Trophoblast cell (in vitro differentiated cells and primary cell): ENCODE data around the gene SYNJ2.

Experiments used
- DNase-seq, 2 donors: peaks; one replicate each; pipeline ENCODE4 v3.0.0-alpha.2; 2016
- H2AFZ ChIP-seq: 2 replicates; pipeline ENCODE4 v1.6.1; 2013; ENCODE audit warnings: low read length, moderate library complexity, mild to moderate bottlenecking; ENCODE audit not compliant: insufficient read depth, poor library complexity
- H2AK5ac ChIP-seq: 2 replicates; pipeline ENCODE4 v1.6.1; 2013; ENCODE audit warnings: mild to moderate bottlenecking, low read length
- H2BK120ac ChIP-seq: 2 replicates; pipeline ENCODE4 v1.6.1; 2013; ENCODE audit warnings: low read length, mild to moderate bottlenecking, moderate library complexity; ENCODE audit not compliant: insufficient read depth, poor library complexity
- H2BK12ac ChIP-seq: 2 replicates; pipeline ENCODE4 v1.6.1; 2013; ENCODE audit warnings: mild to moderate bottlenecking, low read length, moderate library complexity
- H2BK5ac ChIP-seq: 2 replicates; pipeline ENCODE4 v1.6.1; 2013; ENCODE audit warnings: low read length, low read depth, moderate library complexity, mild to moderate bottlenecking; ENCODE audit not compliant: poor library complexity
- H3K14ac ChIP-seq: 2 replicates; pipeline ENCODE4 v1.6.1; 2013; ENCODE audit warnings: mild to moderate bottlenecking, low read length
- H3K18ac ChIP-seq: 2 replicates; pipeline ENCODE4 v1.6.1; 2013; ENCODE audit warnings: mild to moderate bottlenecking, low read length
- H3K23ac ChIP-seq: 2 replicates; pipeline ENCODE4 v1.6.1; 2013; ENCODE audit warnings: low read length
- H3K27ac ChIP-seq: 2 replicates; pipeline ENCODE4 v1.5.1; 2013; ENCODE audit warnings: low read depth, mild to moderate bottlenecking, inconsistent platforms, low read length, moderate library complexity
- H3K27me3 ChIP-seq: 2 replicates; pipeline ENCODE4 v1.6.1; 2013; ENCODE audit warnings: inconsistent platforms, mild to moderate bottlenecking, low read length, moderate library complexity; ENCODE audit not compliant: insufficient read depth
- H3K36me3 ChIP-seq, 2 experiments: 1 replicate in 1 of 2; 2 replicates in 1 of 2; pipeline ENCODE4 v1.6.1; 2013; ENCODE audit warnings: low read length in 2 of 2, mild to moderate bottlenecking in 2 of 2, moderate library complexity in 1 of 2; ENCODE audit not compliant: insufficient read depth in 2 of 2, control insufficient read depth in 1 of 2
- H3K4ac ChIP-seq: 2 replicates; pipeline ENCODE4 v1.6.1; 2013; ENCODE audit warnings: low read depth, mild to moderate bottlenecking, low read length, moderate library complexity
- H3K4me1 ChIP-seq, 2 experiments: 1 replicate in 1 of 2; 2 replicates in 1 of 2; pipeline ENCODE4 v1.6.1; 2013; ENCODE audit warnings: low read length in 2 of 2, mild to moderate bottlenecking in 2 of 2, moderate library complexity in 1 of 2; ENCODE audit not compliant: insufficient read depth in 2 of 2, control insufficient read depth in 1 of 2
- H3K4me2 ChIP-seq: 2 replicates; pipeline ENCODE4 v1.6.1; 2013; ENCODE audit warnings: inconsistent platforms, mild to moderate bottlenecking, low read length, moderate library complexity
- H3K4me3 ChIP-seq: 2 replicates; pipeline ENCODE4 v1.5.1; 2013; ENCODE audit warnings: mild to moderate bottlenecking, low read depth, low read length, inconsistent platforms
- H3K79me1 ChIP-seq: one replicate; pipeline ENCODE4 v1.6.1; 2013; ENCODE audit warnings: low read length
- H3K79me2 ChIP-seq: 2 replicates; pipeline ENCODE4 v1.6.1; 2013; ENCODE audit warnings: low read length, mild to moderate bottlenecking; ENCODE audit not compliant: control insufficient read depth, insufficient read depth, poor library complexity
- H3K9ac ChIP-seq: 2 replicates; pipeline ENCODE4 v1.6.1; 2013; ENCODE audit warnings: mild to moderate bottlenecking, low read length
- H3K9me3 ChIP-seq: 2 replicates; pipeline ENCODE4 v1.6.1; 2013; ENCODE audit warnings: low read depth, mild to moderate bottlenecking, control low read depth, inconsistent platforms, low read length; ENCODE audit not compliant: insufficient read depth
- H4K12ac ChIP-seq: 2 replicates; pipeline ENCODE4 v1.6.1; 2013; ENCODE audit warnings: low read depth, mild to moderate bottlenecking, low read length, moderate library complexity
- H4K8ac ChIP-seq: 2 replicates; pipeline ENCODE4 v1.6.1; 2013; ENCODE audit warnings: low read depth, mild to moderate bottlenecking, low read length, moderate library complexity
- H4K91ac ChIP-seq: one replicate; pipeline ENCODE4 v1.6.1; 2013; ENCODE audit warnings: low read depth, mild to moderate bottlenecking, low read length, moderate library complexity
- WGBS: extraction: QIAGEN DNeasy Blood & Tissue Kit; methylation state at CpG from one replicate; pipeline ENCODE4 v1.1.7; 2013; ENCODE audit warnings: missing lambda C conversion rate; ENCODE audit not compliant: insufficient read length, insufficient coverage; ENCODE audit errors: extremely low coverage; 5-methylcytosine and 5-hydroxymethylcytosine counted together

The SYNJ2 gene

DNA sequence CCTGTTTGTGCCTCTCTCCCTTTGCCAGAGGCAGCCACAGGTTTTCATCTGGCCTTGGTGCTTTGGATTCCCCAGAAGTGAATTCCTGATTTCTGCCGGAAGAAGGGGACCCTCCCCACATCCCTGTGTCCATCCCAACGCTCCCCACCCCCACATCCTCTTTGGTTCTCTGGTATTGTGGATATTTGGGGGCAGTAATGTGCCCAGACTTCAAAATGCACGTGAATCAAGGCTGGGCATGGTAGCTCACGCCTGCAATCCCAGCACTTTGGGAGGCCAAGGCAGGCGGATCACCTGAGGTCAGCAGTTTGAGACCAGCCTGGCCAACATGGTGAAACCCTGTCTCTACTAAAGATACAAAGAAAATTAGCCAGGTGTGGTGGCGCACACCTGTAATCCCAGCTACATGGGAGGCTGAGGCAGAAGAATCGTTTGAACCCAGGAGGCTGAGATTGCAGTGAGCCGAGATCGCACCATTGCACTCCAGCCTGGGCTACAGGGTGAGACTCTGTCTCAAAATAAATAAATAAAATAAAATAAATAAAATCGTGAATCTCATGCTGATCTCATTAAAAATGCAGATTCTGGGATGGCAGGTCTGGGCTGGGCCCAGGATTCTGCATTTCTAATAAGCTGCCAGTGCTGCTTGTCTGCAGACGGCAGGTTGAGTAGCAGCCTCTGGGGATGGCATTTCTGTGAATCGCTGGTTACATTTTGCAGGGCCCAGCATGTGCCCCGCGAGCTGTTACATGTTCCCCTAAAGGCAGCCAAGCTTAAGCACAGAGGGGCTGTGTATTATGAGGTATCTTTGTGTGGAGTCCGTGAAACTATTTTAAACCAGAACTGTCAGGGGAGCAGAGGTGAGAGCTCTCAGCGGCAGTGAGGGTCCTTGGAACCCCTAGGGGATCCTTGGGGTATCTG, 49.0 kb downstream of the SYNJ2 start:
- H3K23ac ChIP-seq = no peak overlapping the region
- DNase-seq = no peak
- no peak overlapping the region for H4K91ac ChIP-seq
- H3K14ac ChIP-seq = no peak overlapping the region
- H3K4me2 ChIP-seq = no peak overlapping the region
- H4K12ac ChIP-seq = no peak overlapping the region
- H2AFZ ChIP-seq = no peak overlapping the region
- no peak overlapping the region for H3K4me3 ChIP-seq
- H2BK5ac ChIP-seq = no peak overlapping the region
- H3K4ac ChIP-seq = no peak overlapping the region
- H2AK5ac ChIP-seq = no peak overlapping the region
- no peak overlapping the region for H3K27ac ChIP-seq
- H3K4me1 ChIP-seq = peaks cover 21% of the 10 kb centered on the region in 2 experiments
- no peak overlapping the region for H3K9ac ChIP-seq
- H3K18ac ChIP-seq = peak overlapping the region; percentile 41
- H3K36me3 ChIP-seq = peaks cover 11 to 21% of the 10 kb centered on the region in 2 experiments
- no peak overlapping the region for H2BK120ac ChIP-seq
- H3K79me2 ChIP-seq = peaks cover 4% of the 10 kb centered on the region
- H4K8ac ChIP-seq = no peak overlapping the region
- H3K27me3 ChIP-seq = no peaks in the 10 kb centered on the region
- H3K79me1 ChIP-seq = peaks cover 14% of the 10 kb centered on the region
- H3K9me3 ChIP-seq = peaks cover 3% of the 10 kb centered on the region
- WGBS = no CpG with 5 or more reads among the region's 16 CpGs
- H2BK12ac ChIP-seq = no peak overlapping the region

- Histone ChIP-seq H4K12ac (no peak overlapping the region), H4K8ac (peak overlapping the region; percentile 3), H2AK5ac (no peak overlapping the region), H3K4ac (no peak overlapping the region), H3K79me2 (peaks cover 2% of the 10 kb centered on the region), H2BK120ac (no peak overlapping the region), H3K4me2 (no peak overlapping the region), H3K4me3 (peak overlapping the region; percentile 23), H3K18ac (peak overlapping the region; percentile 49), H2AFZ (no peak overlapping the region), H3K36me3 (peaks cover 11 to 24% of the 10 kb centered on the region in 2 experiments), H2BK5ac (no peak overlapping the region), H3K14ac (peak overlapping the region; percentile 0), H4K91ac (no peak overlapping the region), H3K27me3 (no peaks in the 10 kb centered on the region), H3K4me1 (peaks cover 12 to 14% of the 10 kb centered on the region in 2 experiments), H3K9me3 (peaks cover 3% of the 10 kb centered on the region), H3K23ac (no peak overlapping the region), H2BK12ac (no peak overlapping the region), H3K9ac (no peak overlapping the region), H3K27ac (no peak overlapping the region), H3K79me1 (peaks cover 8% of the 10 kb centered on the region)
- no CpG with 5 or more reads among the region's 20 CpGs for WGBS
- peak; percentile 33 to 41 for DNase-seq
These were observed 50.0 kb downstream of the SYNJ2 start for GRCh38 chr6:158031381-158032353.

DNA sequence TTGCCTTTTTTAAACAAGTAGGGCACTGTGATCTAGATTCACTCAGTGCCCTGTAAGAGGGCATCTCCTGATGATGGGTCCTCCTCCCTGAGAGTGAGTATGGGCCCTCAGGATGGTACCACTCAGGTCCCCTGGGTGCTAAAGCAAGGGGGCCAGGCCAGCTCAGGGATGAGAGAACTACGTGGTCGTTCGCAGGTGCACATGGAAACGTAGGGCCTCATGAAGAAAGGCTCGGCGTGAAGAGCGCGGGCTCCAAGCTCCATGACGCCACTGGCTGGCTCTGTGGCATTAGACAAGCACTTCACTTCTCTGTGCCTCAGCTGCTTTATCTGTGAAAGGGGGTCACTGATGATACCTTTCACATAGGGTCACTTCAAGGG, 50.7 kb downstream of the SYNJ2 start:
- no CpG with 5 or more reads among the region's 9 CpGs for WGBS
- Histone ChIP-seq H4K12ac (no peak overlapping the region), H3K9ac (no peak overlapping the region), H4K91ac (no peak overlapping the region), H2AFZ (no peak overlapping the region), H3K36me3 (peaks cover 11 to 24% of the 10 kb centered on the region in 2 experiments), H3K79me2 (no peaks in the 10 kb centered on the region), H3K23ac (no peak overlapping the region), H3K9me3 (peaks cover 3% of the 10 kb centered on the region), H3K27ac (no peak overlapping the region), H2AK5ac (no peak overlapping the region), H3K4me2 (no peak overlapping the region), H3K18ac (no peak overlapping the region), H3K27me3 (no peaks in the 10 kb centered on the region), H2BK120ac (no peak overlapping the region), H2BK5ac (no peak overlapping the region), H4K8ac (no peak overlapping the region), H3K4me1 (peaks cover 6 to 9% of the 10 kb centered on the region in 2 experiments), H2BK12ac (peak overlapping the region; percentile 56), H3K4me3 (no peak overlapping the region), H3K14ac (no peak overlapping the region), H3K4ac (no peak overlapping the region), H3K79me1 (peaks cover 1% of the 10 kb centered on the region)
- no peak for DNase-seq

GRCh38 chr6:158033077-158033750, 51.6 kb downstream of the SYNJ2 start:
- no peak overlapping the region for H3K14ac ChIP-seq
- no peak overlapping the region for H2AK5ac ChIP-seq
- no peak overlapping the region for H2BK12ac ChIP-seq
- H3K27me3 ChIP-seq = no peaks in the 10 kb centered on the region
- peaks cover 5 to 9% of the 10 kb centered on the region in 2 experiments for H3K4me1 ChIP-seq
- H4K8ac ChIP-seq = no peak overlapping the region
- no peak for DNase-seq
- peaks cover 3% of the 10 kb centered on the region for H3K9me3 ChIP-seq
- H3K4me2 ChIP-seq = no peak overlapping the region
- H2AFZ ChIP-seq = no peak overlapping the region
- no peaks in the 10 kb centered on the region for H3K79me2 ChIP-seq
- H3K23ac ChIP-seq = no peak overlapping the region
- no peak overlapping the region for H2BK120ac ChIP-seq
- H3K27ac ChIP-seq = no peak overlapping the region
- H3K4ac ChIP-seq = no peak overlapping the region
- WGBS = no CpG with 5 or more reads among the region's 30 CpGs
- H3K4me3 ChIP-seq = no peak overlapping the region
- no peak overlapping the region for H2BK5ac ChIP-seq
- peak overlapping the region; percentile 10 for H3K18ac ChIP-seq
- H3K9ac ChIP-seq = no peak overlapping the region
- no peak overlapping the region for H4K91ac ChIP-seq
- H3K79me1 ChIP-seq = peaks cover 1% of the 10 kb centered on the region
- H3K36me3 ChIP-seq = peaks cover 14 to 28% of the 10 kb centered on the region in 2 experiments
- no peak overlapping the region for H4K12ac ChIP-seq
